GM12892 (cell line): ENCODE data around the gene LMX1B.

Experiments
- DNase-seq: peaks from one replicate; pipeline ENCODE4 v3.0.0; 2011; ENCODE audit not compliant: insufficient read length
- FAIRE-seq: peaks from 2 replicates; lab custom pipeline; 2011; peaks lifted over from hg19 to GRCh38; lab: Jason Lieb, UNC
- POLR2A ChIP-seq: IDR thresholded peaks from 2 replicates; pipeline ENCODE4 v1.6.1; 2011; ENCODE audit warnings: low read depth, low read length, control low read depth
- POLR2AphosphoS5 ChIP-seq: IDR thresholded peaks from 2 replicates; pipeline ENCODE4 v1.6.1; 2011; ENCODE audit warnings: low read depth, low read length, control low read depth
- TAF1 ChIP-seq: IDR thresholded peaks from 2 replicates; pipeline ENCODE4 v1.6.1; 2011; ENCODE audit warnings: low read depth, mild to moderate bottlenecking, control low read depth, low read length, borderline replicate concordance

Gene LMX1B

DNA sequence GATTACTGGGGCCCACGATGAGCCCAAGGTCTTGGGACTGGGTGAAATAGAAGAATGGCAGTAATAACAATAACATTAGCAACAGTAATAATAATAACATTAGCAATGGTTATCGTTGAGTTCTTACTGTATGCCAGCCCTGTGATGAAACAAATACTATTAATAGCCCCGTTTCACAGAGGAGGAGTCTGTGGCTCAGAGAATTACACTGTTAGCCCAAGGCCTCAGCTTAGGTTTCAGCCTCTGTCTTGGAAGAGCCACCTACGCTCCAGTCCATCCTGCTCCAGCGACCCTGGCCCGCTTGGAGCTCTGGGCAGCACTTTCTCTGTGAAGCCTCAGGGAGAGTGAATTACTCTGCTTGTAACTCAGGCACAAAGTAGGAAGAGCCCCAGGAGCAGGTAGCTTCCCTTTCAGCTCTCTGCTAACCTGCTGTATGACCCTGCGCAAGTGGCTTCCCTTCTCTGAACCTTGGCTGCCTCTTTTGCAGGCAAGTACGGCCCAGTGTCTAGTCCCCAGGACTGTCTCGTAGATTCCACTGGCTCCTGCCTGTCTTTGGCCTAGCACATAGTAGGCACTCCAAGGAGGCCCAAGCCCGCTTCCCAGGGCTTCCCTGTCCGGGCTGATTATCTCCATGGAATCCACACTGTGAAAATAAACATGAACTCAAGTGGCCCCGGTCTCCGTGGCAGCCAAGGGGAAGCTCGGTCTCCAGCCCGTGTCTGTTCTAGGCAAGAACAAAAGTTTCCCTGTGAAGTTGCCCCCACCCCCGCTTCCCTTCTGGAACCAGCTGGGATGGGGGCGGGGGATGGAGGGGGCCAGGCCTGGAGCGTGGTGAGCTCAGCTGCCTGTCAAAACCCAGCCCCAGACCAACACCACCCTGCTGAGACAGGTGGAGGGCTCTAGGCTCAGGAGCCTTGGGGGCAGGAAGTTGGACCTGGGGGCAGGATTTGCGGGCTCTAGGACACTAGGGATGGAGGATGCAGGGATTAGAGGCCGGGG lies 26.2 kb upstream of the LMX1B start:
- no peak for TF ChIP-seq POLR2AphosphoS5
- DNase-seq (no peak), FAIRE-seq (no peak)

DNA sequence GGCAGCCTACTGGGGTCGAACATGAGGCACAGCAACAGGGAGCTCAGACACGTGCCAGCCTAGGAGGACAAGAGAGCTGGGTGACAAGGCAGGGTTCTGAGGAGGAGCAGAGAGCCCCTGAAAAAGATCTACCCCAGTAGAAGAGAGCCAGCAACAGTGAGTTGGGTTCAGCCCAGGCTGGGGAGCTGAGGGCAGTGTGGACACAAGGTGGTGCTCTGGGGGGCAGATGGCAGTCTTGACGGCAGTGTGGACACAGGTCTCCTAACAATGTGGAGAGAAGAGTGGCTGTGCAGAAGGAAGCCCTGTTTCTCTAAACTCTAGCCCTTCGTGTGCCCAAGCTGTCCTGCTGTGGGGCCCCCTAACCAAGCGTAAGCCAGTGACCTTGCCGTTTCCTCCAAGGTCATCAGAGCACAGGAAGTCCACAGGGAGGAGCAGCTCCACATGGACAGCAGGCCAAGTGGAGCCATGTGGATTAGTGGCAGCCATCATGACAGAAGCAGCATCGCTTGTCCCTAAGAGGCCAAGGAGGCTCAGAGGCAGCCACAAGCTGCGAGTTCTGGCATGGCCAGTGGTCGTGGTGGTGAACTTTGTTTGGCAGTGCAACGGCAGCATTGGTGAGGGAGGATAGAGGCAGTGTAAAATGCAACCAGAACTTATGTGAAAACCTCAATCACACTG lies 25.1 kb upstream of the LMX1B start:
- TF ChIP-seq POLR2AphosphoS5 (no peak), TAF1 (no peak), POLR2A (no peak)
- DNase-seq, result no peak
- no peak for FAIRE-seq

DNA sequence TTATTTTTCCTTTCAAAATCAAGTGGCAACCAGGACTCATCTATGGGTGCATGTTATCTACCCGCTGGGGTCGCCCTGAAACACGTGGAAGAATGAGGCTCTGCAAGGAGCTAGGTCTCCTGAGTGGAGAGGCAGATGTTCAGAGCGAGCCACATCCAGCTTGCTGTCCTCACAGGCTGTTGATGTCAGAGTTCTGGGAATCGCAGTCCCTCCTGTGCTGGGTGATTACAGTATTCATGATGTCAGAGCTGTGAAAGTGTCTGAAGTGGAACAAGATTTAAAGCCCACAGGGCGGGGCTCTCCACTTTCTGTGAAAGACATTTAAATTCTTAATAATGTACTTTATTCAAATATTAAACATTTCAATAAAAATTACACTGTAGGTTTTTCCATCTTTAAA lies 24.4 kb upstream of the LMX1B start:
- DNase-seq (no peak), FAIRE-seq (no peak)
- no peak for TF ChIP-seq TAF1
- no peak for TF ChIP-seq POLR2A
- TF ChIP-seq POLR2AphosphoS5, result no peak

DNA sequence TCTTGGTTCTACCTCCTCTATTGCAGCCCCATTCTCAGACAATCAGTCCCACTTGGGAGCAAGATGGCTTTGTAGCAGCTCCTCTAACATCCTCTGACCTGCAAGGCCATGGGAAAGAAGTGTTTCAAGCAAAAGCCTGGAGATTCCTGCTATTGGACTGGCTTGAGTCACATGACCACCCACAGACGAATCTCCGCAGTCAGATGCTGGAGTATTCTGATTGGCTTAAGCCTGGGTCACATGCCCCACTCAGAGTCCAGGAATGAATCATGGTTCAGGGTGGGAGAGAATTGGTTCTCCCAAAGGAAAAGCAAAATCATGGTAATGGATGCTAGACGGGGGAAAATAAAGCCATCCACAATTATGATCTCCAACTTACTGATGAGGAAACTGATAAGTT lies 22.6 kb upstream of the LMX1B start:
- DNase-seq (no peak), FAIRE-seq (no peak)
- TF ChIP-seq TAF1 (no peak), POLR2AphosphoS5 (no peak), POLR2A (no peak)

DNA sequence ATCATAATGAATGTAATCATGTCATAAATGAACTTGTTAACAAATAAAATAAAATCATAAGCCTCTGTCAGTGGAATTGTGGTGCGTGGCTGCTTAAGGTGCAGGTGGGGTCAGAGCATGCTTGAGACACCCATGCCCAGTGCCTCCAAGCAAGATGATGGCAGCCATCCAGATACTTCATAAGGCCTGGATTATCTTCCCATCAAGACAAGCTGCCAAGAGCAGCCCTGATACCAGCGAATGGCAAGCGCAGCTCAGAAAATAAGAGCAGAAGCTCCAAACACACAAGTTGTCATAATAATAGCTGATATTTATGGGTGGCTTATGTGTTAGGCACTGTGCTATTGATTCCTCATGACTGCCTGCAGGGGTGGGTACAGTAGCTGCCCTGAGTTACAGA lies 21.8 kb upstream of the LMX1B start:
- FAIRE-seq (no peak), DNase-seq (no peak)
- no peak for TF ChIP-seq TAF1

DNA sequence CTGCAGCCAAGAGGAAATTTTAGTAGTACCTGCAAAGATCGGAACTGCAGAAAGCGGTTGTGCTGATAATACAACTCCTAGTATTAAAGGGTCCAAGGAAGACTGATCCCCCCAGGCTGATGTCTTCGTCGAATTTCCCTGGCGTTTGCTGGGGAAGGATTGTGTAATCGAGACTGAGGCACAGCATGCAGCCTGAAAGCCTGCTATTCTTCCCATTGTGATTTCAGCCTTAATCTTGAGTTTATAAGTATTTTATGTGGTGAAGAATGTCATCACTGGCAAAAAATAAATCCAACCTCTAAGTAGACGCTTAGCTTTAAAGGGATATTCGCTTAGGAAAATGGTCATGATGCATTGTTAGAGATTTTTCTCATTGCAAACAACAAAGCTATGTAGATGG lies 21.3 kb upstream of the LMX1B start:
- TF ChIP-seq TAF1 (no peak), POLR2AphosphoS5 (no peak), POLR2A (no peak)
- DNase-seq (no peak), FAIRE-seq (no peak)

DNA sequence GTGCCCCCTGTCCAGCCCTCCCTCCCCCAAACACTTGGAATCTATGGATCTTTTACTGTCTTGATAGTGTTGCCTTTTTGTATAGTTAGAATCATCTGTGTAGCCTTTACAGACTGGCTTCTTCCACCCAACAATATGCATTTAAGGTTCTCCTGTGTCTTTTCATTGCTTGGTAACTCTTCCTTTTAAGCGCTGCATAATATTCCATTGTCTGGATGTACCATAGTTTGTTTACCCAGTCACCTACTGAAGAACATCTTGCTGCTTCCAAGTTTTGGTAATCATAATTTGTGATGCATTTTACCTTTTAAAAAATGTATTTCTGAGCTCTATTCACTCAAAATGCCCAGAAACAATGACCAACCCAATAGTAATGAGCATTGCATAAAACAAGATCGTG lies 17.7 kb upstream of the LMX1B start:
- no peak for FAIRE-seq
- TF ChIP-seq TAF1 (no peak), POLR2A (no peak), POLR2AphosphoS5 (no peak)
- DNase-seq, result no peak

DNA sequence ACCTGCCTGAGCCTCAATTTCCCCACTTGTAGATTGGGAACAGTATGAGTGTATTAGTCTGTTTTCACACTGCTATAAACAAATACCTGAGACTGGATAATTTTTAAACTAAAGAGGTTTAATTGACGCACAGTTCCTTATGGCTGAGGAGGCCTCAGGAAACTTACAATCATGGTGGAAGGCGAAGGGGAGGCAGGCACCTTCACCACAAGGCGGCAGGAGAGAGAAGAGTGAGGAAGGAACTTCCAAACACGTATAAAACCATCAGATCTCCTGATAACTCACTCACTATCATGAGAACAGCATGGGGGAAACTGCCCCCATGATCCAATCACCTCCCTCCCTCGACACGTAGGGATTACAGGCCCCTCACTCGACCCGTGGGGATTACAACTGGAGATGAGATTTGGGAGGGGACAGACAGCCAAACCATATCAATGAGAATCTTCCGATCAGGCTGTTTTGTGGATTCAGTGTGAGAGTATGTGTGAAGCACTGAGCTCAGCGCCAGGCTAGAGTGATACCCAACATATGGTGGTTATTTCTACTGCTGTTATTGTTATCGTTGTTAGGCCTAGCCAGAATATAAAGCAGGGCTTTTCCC lies 14.6 kb upstream of the LMX1B start:
- no peak for FAIRE-seq
- TF ChIP-seq POLR2A (no peak), POLR2AphosphoS5 (no peak), TAF1 (no peak)

DNA sequence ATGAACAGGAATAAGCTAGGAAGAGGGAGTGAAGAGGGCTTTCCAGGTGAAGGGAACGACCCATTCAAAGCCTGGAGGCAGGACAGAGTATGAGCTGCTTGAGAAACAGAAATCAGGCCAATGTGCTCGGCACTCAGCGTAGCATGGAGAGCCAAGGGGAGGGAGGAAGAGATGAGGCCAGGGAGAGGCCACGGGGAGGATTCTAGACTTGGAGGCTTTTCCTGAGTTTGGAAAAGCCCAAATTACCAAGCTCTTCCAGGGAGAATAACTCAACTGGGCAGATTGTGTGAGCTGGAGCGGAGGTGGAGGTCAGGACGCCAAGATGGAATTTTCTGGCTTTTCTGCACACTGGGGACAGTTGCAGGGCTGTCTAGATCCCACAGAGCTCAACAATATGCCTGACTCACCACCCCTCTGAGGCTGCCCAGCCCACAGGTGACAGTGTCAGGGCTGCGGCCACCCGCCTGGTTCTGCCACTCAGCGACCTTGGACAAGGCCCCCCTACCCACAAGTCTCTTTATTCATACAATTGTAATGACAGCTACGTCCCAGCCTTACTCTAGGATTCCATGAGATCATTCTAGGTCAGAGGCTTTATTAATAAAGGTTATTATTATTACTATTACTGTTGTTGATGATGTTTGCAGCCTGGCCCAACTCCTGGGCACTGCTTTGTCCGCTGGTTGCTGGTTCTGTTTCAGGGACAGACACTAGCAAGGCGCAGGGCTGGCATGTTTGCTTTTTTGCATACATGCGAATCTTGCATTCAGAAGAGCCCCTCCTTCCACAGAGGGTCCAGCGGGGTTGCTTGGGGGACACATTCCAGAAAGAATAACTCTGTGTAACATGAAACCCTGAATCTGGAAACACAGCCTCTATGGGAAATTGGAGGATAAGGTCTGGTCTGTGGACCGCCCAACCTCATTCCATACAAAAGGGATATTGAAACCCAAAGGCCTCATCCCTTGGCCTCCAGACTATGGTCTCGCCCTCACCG lies 9.4 kb upstream of the LMX1B start:
- DNase-seq (no peak), FAIRE-seq (no peak)
- TF ChIP-seq POLR2AphosphoS5 (no peak), TAF1 (no peak), POLR2A (no peak)

More for the DNA sequence above, 14.6 kb upstream of the LMX1B start:
- DNase-seq, result no peak

DNA sequence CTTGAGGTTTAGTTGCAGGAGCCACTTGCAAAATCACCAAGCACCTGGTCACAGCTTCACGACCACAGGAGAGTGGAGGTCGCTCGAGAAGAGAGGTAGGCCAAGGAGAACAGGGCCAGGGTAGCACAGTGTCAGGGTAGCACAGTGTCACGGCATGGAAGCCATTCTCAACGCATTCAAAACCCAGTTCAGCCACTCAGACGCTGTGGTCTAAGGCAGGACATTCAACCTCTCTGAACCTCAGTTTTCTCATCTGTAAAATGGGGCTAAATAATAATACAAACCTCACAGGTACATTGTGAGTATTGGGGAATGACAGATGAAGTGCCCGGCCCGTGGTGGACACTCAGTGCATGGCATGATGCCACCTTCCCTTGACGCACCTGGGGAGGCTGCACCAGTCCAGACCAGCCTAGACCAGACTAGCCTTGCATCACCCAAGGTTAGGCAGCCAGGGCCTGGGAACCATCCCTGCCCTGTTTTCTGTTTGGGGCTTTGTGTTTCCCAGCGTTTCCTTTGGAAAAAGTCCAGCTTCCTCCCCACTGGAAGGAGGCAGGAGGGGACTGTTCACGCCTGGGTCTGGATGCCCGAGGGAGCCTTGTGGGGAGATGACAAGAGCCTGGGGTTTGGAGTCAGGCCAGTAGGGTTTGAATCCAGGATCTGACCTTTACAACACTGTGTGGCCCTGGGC lies 7.8 kb upstream of the LMX1B start:
- TF ChIP-seq TAF1, result no peak
- TF ChIP-seq POLR2AphosphoS5, result no peak
- no peak for DNase-seq
- no peak for FAIRE-seq

DNA sequence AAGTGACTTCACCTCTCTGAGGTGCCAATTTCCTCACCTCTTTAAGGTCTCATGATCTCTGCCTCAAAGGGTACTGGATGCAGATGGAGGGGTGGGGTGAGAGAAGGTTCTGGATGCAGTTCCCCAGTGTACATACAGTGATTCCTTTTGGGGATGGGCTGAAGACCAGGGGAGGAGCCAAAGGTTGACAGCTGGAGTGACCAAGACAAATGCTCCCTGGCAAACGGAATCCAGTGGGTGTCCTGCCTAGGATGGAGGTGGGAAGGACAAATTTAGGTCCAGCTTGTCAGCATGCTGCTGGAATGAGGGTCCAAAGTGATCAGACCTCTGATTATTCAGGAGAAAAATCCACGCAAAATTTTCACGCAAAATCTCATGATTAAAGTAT lies 7.3 kb upstream of the LMX1B start:
- FAIRE-seq, result no peak
- no peak for TF ChIP-seq TAF1
- TF ChIP-seq POLR2AphosphoS5, result no peak
- no peak for TF ChIP-seq POLR2A
- no peak for DNase-seq
